ENCODE data around the gene C1orf105. TPM values are rescaled to one million over a fixed set of nuclear protein-coding genes. Genes with fewer than 3 reads are reported as not detected.

Gene C1orf105
- total RNA-seq, 6 donors from 2014 or later, result not detected

- Histone ChIP-seq H3K9me3 (no peaks in the 10 kb centered on the region), H3K4me1 (peaks cover 6 to 23% (median 9%) of the 10 kb centered on the region in 4 donors), H3K36me3 (no peaks in the 10 kb centered on the region), H3K27ac (no peak overlapping the region), H3K4me3 (no peak overlapping the region), H3K27me3 (no peaks in the 10 kb centered on the region)
- TF ChIP-seq POLR2A (IDR thresholded peaks at IDR 0.05), result no peak
- no peak for TF ChIP-seq EP300 (IDR thresholded peaks at IDR 0.05)
- no peak for TF ChIP-seq POLR2AphosphoS5 (IDR thresholded peaks at IDR 0.05)
- TF ChIP-seq CTCF (IDR thresholded peaks at IDR 0.05), result no peak
- ATAC-seq (ENCODE audit: low FRiP score in 2 of 2) (no peak), DNase-seq (no peak)
- WGBS, 2 donors, result 77 to 78% methylated on average over 1 of the region's 1 CpG
Observed at GRCh38 chr1:172400722-172401105, 19.8 kb upstream of the C1orf105 start.

- Histone ChIP-seq H3K4me3 (no peak overlapping the region), H3K27me3 (no peaks in the 10 kb centered on the region), H3K27ac (no peak overlapping the region), H3K4me1 (peaks cover 6 to 23% (median 9%) of the 10 kb centered on the region in 4 donors), H3K36me3 (no peaks in the 10 kb centered on the region), H3K9me3 (no peaks in the 10 kb centered on the region)
- no peak for TF ChIP-seq POLR2AphosphoS5 (IDR thresholded peaks at IDR 0.05)
- TF ChIP-seq POLR2A (IDR thresholded peaks at IDR 0.05), result no peak
- no peak for TF ChIP-seq EP300 (IDR thresholded peaks at IDR 0.05)
- TF ChIP-seq CTCF (IDR thresholded peaks at IDR 0.05), result no peak
- ATAC-seq (ENCODE audit: low FRiP score in 2 of 2) (no peak), DNase-seq (no peak)
Observed at GRCh38 chr1:172401477-172401876, 19.0 kb upstream of the C1orf105 start.

- no peak for DNase-seq
- H3K4me1 ChIP-seq, result peaks cover 6 to 23% (median 9%) of the 10 kb centered on the region in 4 donors
- H3K4me3 ChIP-seq, result no peak overlapping the region
- H3K27me3 ChIP-seq, result no peaks in the 10 kb centered on the region
- 80 to 88% methylated on average over 5 of the region's 5 CpGs for WGBS, 2 donors
- no peak overlapping the region for H3K27ac ChIP-seq
- TF ChIP-seq EP300 (IDR thresholded peaks at IDR 0.05) (no peak), POLR2AphosphoS5 (IDR thresholded peaks at IDR 0.05) (no peak), POLR2A (IDR thresholded peaks at IDR 0.05) (no peak), CTCF (IDR thresholded peaks at IDR 0.05) (no peak)
- no peaks in the 10 kb centered on the region for H3K9me3 ChIP-seq
- H3K36me3 ChIP-seq, result no peaks in the 10 kb centered on the region
- no peak for ATAC-seq (ENCODE audit: low FRiP score in 2 of 2)
Observed at GRCh38 chr1:172401892-172402291, 18.6 kb upstream of the C1orf105 start.

GRCh38 chr1:172402878-172403569 lies 17.5 kb upstream of the C1orf105 start:
- Histone ChIP-seq H3K4me1 (peaks cover 6 to 16% (median 8%) of the 10 kb centered on the region in 4 donors), H3K27me3 (no peaks in the 10 kb centered on the region), H3K4me3 (no peak overlapping the region), H3K27ac (no peak overlapping the region), H3K9me3 (no peaks in the 10 kb centered on the region), H3K36me3 (no peaks in the 10 kb centered on the region)
- no peak for DNase-seq
- TF ChIP-seq EP300 (IDR thresholded peaks at IDR 0.05), result no peak
- TF ChIP-seq CTCF (IDR thresholded peaks at IDR 0.05), result no peak
- ATAC-seq (ENCODE audit: low FRiP score in 2 of 2), result no peak
- WGBS, 2 donors, result 78 to 95% methylated on average over 1 of the region's 1 CpG

- H3K4me1 ChIP-seq, result peaks cover 0 to 6% (median 4%) of the 10 kb centered on the region in 4 donors
- DNase-seq, result no peak
Observed at GRCh38 chr1:172404121-172404520, 16.4 kb upstream of the C1orf105 start.

More at GRCh38 chr1:172404121-172404520, 16.4 kb upstream of the C1orf105 start:
- Histone ChIP-seq H3K36me3 (no peaks in the 10 kb centered on the region), H3K27me3 (no peaks in the 10 kb centered on the region), H3K27ac (no peak overlapping the region), H3K4me3 (no peak overlapping the region), H3K9me3 (no peaks in the 10 kb centered on the region)
- TF ChIP-seq POLR2AphosphoS5 (IDR thresholded peaks at IDR 0.05) (no peak), CTCF (IDR thresholded peaks at IDR 0.05) (no peak), EP300 (IDR thresholded peaks at IDR 0.05) (no peak), POLR2A (IDR thresholded peaks at IDR 0.05) (no peak)
- no peak for ATAC-seq (ENCODE audit: low FRiP score in 2 of 2)

Data from upper lobe of left lung (tissue), 6 donors.